Thyroid gland (tissue), 4 donors: ENCODE results near the gene ELOVL1.

Source experiments
- CTCF ChIP-seq, 6 experiments: fragments of 200-600 bp in 3 of 6; fragments of 450-650 bp in 3 of 6; sonication (generic) in 3 of 6; IDR thresholded peaks; one replicate each; pipeline ENCODE4 v1.5.1; 2016 to 2019; ENCODE audit warnings: antibody characterized with exemption in 6 of 6, mild to moderate bottlenecking in 2 of 6, inconsistent platforms in 1 of 6, moderate library complexity in 1 of 6
- POLR2A ChIP-seq, 2 donors: fragments of 450-650 bp; IDR thresholded peaks; one replicate each; pipeline ENCODE4 v1.6.1; 2017; ENCODE audit warnings: antibody characterized with exemption in 2 of 2, mild to moderate bottlenecking in 2 of 2, moderate library complexity in 1 of 2

DNA sequence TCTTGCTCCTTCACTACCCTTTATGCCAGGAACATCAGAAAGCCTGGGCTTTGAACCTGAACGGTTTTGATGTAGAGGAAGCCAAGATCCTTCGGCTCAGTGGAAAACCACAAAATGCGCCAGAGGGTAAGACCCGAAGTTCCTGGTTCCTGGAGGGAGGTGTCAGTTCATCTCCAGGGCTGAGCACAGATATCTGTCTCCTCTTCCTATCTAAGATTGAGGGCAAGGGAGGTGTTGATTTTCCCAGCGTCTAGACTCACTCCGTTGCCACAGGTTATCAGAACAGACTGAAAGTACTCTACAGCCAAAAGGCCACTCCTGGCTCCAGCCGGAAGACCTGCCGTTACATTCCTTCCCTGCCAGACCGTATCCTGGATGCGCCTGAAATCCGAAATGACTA lies 8.1 kb downstream of the ELOVL1 start:
- no peak for TF ChIP-seq CTCF (IDR thresholded peaks at IDR 0.05)
- no peak for TF ChIP-seq POLR2A (IDR thresholded peaks at IDR 0.05)
